ENCODE measurements around the gene SEC16B.

GRCh38 chr1:177983482-177984135, 13.8 kb upstream of the SEC16B start:
- TF ChIP-seq YY1 (IDR thresholded peaks at IDR 0.05; ENCODE audit: insufficient read depth, insufficient read length) (no peak), ZNF274 (IDR thresholded peaks at IDR 0.05; ENCODE audit: low read depth, low read length) (no peak), SUZ12 (IDR thresholded peaks at IDR 0.05; ENCODE audit: extremely low read depth, insufficient read depth, insufficient read length) (no peak)
